Muscle of back (tissue), 11 donors: ENCODE results near the gene SPEG. TPM values are rescaled to one million over a fixed set of nuclear protein-coding genes. Genes with fewer than 3 reads are reported as not detected.
"Not testable (repeated sequence)": the region's sequence is repeated elsewhere in the genome, so short reads cannot be mapped to it uniquely, and the experiment has no call there.

ENCODE experiments used
- DNase-seq, 3 donors: peaks; one replicate each; pipeline versions ENCODE4 v3.0.0 to v3.0.0-alpha.2; 2013
- polyA plus RNA-seq, 10 donors: library from polyadenylated mRNA; unstranded; fragments of 120-200 nt; gene quantifications; one replicate each; pipeline ENCODE4 v1.2.1, GENCODE V29; 2013; ENCODE audit not compliant: insufficient read length in 10 of 10

The SPEG gene
- polyA plus RNA-seq, 10 donors: 63.9 to 179 (median 138) TPM

DNA sequence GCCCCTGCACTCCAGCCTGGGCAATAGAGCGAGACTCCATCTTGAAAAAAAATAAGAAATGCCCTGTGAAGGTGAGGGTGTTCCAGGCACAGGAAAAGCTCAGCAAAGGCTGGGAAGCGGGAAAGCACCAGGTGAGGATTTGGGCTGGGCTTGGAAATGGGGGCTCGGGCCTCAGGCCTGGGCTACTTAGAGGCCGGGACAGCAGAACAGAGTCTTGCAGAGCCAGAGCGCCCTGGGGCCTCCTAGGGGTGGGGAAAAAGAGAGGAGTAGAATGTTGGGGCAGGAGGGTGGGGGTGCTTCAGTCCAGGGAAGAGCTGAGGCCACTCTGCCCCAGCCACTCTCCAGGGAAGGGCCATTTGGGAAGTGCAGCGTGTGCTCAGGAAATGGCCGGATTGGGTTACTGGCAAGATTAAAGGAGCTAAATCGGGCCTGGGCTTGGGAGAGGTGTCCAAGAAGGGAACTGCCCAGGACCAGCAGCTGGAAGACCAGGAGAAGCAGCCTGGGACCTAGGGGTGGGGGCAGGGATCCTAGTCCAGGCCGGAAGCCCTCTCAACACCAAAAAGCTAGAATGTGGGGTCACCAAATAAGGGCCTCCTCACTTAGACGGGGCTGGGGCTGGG lies 30.2 kb upstream of the SPEG start:
- peak in 2 of 3 donors; percentile 58 to 71 for DNase-seq

DNA sequence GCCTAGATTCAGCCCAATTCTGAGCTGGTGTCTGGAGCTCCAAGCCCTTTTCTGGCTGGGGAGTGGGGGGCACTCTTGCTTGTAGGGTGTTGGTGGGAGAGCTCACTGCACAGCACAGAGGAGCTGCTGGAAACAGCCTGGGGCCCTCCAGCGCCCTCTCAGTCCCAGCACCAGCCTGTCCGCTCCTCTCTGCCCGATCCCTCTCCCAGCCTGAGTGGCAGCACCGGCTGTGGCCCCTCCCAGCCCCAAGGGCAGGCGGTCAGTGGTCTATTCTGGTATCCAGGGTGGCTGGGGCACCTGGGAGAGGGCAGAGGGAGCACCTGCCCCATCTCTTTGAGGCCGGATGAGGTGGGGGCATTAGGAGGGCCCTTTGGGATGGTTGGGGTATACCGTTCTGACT lies 29.7 kb upstream of the SPEG start:
- peak in 2 of 3 donors; percentile 53 to 59 for DNase-seq

DNA sequence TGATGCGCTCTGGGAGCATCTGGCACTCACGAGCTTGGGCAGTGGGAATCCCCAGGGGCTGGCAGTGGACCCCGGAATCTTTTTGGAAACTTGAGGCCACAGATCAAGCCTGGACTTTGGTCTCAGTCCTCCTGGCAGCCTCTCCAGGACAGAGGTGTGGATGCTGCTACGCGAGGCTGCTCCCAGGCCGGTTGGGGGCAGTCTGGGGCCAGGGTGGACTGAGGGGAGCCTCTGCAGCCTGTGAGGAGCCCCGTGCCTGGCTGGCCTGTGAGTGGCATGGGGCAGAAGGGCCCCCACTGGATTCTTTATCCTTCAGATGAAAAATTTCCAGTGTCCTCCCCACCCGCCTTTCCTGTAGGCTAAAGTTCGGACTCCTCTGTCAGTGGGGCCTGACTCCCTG lies 29.2 kb upstream of the SPEG start:
- no peak for DNase-seq

DNA sequence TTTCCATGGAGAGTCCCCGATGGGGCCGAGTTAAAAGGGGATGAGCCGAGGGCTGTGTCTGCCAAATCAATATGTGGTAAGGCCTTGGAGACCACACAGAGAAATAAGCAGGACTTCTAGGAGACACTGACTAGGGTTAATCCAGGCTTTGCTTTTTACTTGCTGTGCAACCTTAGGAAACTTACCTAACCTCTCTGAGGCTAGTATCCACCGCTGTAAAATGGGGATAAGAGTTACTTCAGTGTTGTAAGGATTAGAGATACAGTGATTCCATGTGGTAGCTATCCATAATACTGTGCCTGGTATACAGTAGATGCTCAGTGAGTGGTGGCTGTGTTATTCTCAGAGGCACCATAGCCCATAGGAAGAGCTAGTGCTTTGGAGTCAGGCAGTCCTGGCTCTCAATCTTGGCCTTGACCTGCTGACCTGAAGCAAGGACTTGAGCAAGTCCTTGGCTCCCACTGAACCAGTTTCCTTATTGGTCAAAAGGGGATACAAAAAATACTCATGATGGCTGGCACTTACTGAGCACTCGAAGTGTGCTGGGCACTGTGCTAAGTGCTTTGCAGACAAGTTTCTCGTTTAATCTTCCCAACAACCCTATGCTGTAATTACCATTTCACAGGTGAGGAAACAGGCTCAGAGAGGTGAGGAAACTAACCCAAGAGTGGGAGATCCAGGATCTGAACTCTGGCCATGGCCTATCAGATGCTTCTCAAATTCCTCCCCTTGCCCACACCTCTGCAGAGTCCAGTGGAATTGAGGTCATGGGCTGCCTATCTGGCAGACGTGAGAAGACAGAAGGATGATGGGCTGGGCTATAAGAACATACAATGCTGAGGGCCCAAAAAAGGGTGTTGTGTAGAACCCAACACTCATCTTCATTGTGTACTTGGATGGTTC lies 28.4 kb upstream of the SPEG start:
- no peak for DNase-seq

DNA sequence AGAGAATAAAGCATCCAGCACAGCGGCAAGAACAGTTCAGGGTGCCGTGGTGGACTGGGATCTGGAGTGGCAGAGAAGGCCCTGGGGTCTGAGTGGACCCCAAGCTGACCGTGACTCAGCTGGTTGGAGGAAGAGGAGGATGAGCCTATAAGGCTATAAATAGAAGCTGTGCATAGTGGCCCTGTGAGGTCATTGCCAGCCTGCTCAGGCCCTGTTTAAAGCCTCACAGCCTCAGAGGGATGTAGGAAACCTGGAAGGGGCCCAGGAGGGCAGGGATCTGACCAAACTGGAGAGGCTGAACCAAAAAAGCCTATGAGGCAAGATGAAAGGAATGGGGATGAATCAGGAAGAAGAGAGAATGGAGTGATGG lies 27.8 kb upstream of the SPEG start:
- peak; percentile 47 to 94 (median 49) for DNase-seq

DNA sequence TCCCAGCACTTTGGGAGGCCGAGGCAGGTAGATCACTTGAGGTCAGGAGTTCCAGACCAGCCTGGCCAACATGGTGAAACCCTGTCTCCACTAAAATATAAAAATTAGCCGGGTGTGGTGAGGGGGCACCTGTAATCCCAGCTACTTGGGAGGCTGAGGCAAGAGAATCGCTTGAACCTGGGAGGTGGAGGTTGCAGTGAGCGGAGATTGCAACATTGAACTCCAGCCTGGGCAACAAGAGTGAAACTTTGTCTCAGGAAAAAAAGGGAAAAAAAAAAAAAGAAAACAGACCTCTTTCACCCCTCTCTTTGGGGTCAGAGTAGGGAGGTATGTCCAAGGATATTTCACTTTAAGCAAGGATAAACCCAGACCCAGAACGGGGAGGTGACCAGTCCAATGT lies 27.3 kb upstream of the SPEG start:
- not testable (repeated sequence) for DNase-seq

DNA sequence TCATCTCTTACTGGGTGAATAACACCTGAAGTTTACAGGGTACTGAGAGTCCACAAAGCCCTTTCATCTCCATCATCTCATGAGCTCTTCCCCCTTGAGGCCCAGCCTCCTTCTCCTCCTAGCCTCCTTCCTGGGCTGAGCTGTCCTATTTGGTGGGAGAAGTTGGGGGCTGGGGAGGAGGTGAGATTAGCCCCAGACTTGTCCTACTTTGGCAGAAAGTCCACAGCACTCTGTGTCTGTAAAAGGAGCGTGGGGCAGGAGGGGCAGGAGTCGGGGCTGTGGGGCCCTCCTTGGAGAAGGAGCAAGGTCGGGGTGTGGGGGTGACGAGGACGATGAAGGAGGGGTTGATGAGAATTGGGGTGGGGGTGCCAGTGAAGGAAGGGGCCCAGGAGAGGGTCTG lies 26.4 kb upstream of the SPEG start:
- no peak for DNase-seq

DNA sequence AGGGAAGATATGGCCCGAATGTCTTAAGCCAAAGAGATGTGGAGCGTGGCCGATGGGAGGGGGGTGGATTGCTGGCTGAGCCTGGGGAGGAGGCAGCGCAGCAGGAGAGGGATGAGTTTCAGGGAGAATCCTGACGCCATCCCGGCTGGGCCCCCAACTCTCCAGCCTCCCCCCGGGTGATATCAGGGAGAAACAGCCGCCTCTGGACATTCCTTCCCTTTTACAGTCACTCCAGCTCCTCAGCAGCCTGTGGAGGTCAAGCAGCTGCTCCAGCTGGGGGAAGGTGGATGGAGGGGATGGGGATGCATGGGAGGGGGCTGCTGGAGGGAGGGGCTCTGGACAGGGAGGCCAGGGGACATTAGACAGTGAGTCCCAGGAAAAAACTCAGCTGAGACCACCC lies 26.0 kb upstream of the SPEG start:
- DNase-seq: peak in 1 of 3 donors; percentile 45

DNA sequence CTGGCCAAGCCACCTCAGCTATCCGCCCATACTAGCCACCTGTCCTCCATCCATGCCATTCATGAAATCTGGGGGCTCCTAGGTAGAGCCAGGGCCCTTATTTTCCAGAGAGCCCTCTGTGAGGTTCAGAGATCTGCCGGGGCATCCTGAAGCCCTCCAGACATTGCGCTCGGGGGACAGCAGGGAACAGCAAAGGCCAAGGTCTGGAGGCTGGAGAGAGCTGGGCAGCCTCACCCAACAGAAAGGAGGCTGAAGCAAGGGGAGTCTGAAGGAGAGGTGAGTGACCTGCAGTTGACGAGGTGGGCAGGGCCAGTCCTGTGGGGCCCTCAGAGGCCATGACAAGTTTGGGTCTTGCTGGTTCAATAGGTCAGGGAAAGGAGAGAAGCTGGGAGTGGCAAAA lies 25.0 kb upstream of the SPEG start:
- no peak for DNase-seq

DNA sequence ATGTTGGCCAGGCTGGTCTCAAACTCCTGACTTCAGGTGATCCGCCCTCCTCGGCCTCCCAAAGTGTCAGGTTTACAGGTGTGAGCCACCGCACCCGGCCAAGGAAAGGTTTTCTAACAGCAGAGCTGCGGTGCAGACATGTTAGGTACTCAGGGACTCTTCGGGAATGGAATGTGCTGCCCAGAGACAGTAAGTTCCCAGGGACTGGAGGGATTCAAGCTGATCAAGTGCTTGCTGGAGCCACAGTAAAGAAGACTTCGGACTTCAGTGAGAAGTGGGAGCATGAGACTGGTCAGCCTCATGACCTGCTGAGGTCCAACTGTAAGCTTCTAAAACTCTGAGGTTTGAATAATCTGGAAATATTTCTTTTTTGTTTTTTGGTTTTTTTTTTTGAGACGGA lies 24.3 kb upstream of the SPEG start:
- DNase-seq: no peak

DNA sequence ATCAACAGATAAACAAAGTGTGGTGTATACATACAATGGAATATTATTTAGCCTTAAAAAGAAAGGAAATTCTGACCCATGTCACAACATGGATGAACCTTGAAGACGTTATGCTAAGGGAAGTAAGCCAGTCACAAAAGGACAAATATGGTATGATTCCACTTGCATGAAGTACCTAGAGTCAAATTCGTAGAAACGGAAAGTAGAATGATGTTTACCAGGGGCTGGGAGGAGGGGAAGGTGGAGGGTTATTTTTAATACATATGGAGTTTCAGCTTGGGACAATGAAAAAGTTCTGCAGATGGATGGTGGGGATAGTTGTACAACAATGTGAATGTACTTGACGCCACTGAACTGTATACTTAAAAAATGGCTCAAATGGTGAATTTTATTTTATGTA lies 19.8 kb upstream of the SPEG start:
- no peak for DNase-seq

DNA sequence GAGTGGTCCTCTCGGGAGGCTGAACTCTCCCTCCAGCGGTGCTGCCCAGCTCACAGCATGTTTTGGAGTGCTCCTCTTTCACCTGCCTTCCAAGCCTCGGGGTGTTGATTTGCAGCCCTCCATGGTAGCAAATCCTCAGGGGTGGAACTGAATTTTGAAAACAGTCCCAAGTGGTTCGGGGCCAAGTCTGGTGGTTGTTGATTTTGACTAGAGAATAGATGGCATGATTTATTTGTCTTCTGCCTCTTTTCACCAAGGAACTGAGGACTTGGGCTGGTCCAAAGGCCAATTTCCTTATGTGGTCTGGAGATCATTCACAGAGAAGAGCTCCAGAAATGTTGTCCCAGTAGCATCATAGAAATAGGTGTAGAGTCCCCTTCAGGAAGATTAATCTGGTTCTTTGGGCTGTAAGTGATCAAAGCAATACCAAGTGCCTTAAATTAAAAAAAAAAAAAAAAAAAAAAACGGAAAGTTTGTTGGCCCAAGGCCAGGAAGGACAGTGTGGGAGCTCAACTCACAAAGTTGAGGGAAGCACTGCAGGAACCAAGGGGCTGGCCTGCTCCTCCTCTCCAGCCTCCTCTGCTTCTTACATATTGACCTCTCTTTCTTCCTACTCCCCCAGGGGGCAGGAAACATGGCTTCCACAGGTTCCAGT lies 18.9 kb upstream of the SPEG start:
- no peak for DNase-seq

DNA sequence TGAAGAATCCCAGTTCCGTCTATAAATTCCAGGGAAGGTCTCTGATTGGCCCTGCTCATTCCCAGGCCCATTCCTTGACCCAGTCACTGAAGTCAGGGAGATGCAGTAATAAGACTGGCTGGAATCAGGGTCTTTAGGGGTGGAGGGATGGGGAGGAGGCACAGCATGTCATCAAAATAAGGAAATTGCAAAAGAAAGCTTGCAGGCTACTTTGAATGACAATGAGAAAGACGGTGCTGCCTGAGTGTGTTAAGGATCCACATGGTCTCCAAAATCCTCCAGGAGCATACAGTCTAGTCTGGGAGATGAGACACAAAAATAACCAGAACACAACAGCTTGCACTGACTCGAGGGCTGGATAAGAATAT lies 18.4 kb upstream of the SPEG start:
- no peak for DNase-seq

DNA sequence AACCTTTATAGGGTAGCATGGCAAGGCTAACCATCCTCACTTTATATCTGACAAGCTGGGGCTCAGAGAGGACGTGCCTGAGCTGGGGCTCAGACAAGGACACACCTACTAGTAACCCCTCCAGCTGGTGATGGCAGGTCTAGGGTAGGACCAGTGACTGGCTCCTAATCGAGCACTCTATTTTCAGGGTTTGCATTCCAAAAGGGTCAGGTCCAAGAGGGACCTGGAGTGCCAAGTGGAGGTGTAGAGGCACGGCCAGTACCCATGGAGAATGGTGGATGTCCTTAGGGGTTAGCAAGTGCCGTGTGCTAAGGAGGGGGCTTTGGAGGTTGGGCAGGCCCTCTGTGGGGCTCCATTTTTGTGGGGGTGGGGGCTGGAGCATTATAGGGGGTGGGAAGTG lies 17.7 kb upstream of the SPEG start:
- no peak for DNase-seq

DNA sequence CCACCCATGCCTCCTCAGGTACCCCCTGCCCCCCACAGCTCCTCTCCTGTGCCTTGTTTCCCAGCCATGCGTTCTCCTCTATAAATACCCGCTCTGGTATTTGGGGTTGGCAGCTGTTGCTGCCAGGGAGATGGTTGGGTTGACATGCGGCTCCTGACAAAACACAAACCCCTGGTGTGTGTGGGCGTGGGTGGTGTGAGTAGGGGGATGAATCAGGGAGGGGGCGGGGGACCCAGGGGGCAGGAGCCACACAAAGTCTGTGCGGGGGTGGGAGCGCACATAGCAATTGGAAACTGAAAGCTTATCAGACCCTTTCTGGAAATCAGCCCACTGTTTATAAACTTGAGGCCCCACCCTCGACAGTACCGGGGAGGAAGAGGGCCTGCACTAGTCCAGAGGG lies 17.3 kb upstream of the SPEG start:
- peak in 2 of 3 donors; percentile 42 to 50 for DNase-seq

DNA sequence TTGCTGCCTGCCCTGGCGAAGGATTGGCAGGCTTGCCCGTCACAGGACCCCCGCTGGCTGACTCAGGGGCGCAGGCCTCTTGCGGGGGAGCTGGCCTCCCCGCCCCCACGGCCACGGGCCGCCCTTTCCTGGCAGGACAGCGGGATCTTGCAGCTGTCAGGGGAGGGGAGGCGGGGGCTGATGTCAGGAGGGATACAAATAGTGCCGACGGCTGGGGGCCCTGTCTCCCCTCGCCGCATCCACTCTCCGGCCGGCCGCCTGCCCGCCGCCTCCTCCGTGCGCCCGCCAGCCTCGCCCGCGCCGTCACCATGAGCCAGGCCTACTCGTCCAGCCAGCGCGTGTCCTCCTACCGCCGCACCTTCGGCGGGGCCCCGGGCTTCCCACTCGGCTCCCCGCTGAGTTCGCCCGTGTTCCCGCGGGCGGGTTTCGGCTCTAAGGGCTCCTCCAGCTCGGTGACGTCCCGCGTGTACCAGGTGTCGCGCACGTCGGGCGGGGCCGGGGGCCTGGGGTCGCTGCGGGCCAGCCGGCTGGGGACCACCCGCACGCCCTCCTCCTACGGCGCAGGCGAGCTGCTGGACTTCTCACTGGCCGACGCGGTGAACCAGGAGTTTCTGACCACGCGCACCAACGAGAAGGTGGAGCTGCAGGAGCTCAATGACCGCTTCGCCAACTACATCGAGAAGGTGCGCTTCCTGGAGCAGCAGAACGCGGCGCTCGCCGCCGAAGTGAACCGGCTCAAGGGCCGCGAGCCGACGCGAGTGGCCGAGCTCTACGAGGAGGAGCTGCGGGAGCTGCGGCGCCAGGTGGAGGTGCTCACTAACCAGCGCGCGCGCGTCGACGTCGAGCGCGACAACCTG lies 16.3 kb upstream of the SPEG start, which contains the start of gene DES:
Gene DES (plus strand): TSS at position 223 of the 857 bp plus-strand sequence. CDS start 86 bp downstream, at position 309.
- peak; percentile 67 to 86 (median 76) for DNase-seq

DNA sequence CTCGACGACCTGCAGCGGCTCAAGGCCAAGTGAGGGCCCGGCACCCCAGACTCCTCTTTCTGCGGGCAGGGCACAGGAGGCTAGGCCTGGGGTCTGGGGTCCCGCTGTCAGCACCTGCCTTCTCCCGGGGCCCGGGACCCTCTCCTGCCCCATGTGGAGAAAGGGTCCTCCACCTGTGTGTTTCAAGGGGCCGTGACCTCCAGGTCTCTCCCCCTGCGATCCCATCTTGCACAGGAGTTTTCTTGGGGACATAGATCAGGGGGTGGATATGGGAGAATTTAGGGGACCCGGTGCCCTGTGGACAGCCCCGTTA lies 15.7 kb upstream of the SPEG start:
- no peak for DNase-seq

DNA sequence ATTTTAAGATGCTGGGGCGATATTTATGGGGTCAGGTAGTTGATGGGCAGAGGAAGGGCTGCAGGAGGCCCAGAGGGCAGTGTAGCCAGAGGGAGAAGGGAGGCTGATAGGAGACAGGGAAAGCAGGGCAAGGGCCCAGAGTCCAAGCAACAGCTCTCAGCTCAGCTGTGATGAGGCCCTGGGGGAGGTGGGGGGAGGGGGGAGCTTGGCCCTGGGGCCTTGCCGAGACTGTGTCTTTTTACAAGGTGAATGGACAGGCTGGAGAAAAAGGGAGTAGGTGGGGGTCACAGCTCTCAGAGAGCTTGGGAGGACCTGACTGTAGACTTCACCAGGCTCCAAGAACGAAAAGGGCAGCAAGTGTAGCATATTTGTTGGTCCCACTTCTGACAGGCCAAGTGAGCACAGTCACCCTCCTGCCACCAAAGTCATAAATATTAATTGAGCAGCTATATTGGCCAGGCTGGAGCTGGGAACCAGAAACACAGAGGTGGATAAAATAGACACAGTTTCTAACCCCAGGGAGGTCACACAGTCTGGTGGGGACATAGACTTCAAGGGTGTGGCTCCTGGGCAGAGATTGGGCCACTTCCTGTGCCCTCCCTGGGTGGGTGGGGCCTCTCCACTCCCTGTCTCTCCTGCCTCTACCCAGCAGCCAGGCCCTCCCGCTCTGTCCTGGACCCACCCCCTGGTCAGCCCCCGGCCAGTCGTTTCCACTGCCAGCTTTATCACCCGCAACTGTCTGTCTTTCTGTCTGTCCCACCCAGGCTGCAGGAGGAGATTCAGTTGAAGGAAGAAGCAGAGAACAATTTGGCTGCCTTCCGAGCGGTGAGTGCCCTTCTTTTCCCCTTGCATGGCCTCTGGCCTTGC lies 15.1 kb upstream of the SPEG start:
- no peak for DNase-seq

DNA sequence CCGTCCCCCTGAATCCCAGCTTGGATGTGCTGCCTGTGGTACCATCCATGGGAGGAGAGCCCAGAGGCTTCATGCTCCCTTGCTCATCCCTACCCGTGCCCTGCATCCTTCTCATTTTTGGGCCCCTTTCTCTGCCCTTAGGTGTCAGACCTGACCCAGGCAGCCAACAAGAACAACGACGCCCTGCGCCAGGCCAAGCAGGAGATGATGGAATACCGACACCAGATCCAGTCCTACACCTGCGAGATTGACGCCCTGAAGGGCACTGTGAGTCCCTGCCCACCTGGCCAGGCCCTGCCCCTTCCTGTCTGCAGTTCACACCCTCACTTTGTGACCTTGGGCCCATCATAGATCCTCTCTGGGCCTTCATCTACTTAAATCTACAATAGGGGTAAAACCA lies 14.0 kb upstream of the SPEG start:
- no peak for DNase-seq

DNA sequence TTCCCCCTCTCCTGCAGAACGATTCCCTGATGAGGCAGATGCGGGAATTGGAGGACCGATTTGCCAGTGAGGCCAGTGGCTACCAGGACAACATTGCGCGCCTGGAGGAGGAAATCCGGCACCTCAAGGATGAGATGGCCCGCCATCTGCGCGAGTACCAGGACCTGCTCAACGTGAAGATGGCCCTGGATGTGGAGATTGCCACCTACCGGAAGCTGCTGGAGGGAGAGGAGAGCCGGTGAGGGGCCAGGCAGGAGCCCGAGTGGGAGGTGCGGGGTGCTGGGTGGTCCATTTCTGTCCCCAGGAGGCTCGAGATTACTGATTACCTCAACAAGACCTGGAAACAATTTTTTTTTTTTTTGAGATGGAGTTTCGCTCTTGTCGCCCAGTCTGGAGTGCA lies 13.3 kb upstream of the SPEG start:
- no peak for DNase-seq

DNA sequence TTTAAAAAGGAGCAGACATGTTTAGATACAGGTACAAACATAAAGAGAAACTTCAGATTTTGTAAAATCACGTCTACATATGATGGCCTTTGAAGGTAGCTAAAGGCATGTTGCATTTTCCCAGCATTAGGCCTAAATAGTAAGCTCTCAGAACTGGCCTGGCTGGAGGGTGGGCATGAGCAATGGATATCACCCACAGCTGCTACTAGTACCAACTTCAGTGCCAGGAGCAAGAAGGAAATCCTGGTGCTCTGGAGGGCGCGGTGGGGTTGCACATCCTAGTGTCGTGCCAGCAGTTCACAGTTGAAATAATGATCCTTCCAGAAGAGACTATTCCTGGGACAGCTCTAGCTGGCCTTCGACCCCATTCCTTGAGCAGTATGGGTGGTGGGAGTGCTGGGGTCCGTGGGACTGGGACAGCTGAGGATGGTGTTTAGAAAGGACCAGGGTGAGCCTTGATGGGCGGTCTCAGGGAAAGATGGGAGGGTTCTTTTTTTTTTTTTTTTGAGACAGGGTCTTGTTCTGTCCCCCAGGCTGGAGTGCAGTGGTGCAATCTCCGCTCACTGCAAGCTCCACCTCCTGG lies 11.6 kb upstream of the SPEG start:
- DNase-seq: no peak
